SU-DHL-6 (cell line): ENCODE data around the gene NRP2.
A peak's percentile ranks its signal among the peaks of the same experiment; 100 is the strongest.

ENCODE experiments used
- H2AFZ ChIP-seq: fragments of 200-600 bp; sonication (generic); 2 replicates; pipeline ENCODE4 v1.6.1; 2014; ENCODE audit warnings: low read depth, mild to moderate bottlenecking, moderate library complexity, mixed read lengths, antibody characterized with exemption, low read length; ENCODE audit not compliant: severe bottlenecking
- H3F3A ChIP-seq: fragments of 200-600 bp; shearing (Covaris generic); 2 replicates; pipeline ENCODE4 v1.6.0; 2016; ENCODE audit warnings: antibody characterized with exemption, mild to moderate bottlenecking; ENCODE audit not compliant: insufficient read depth
- H3K27ac ChIP-seq: fragments of 200-600 bp; sonication (generic); 2 replicates; pipeline ENCODE4 v1.5.1; 2016; ENCODE audit warnings: low read depth, mild to moderate bottlenecking, low read length, moderate library complexity, mixed read lengths
- H3K27me3 ChIP-seq: fragments of 200-600 bp; sonication (generic), shearing (Covaris generic); 2 replicates; pipeline ENCODE4 v1.6.0; 2014; ENCODE audit warnings: mild to moderate bottlenecking, low read length
- H3K36me3 ChIP-seq: fragments of 200-600 bp; sonication (generic); 2 replicates; pipeline ENCODE4 v1.6.1; 2014; ENCODE audit warnings: mild to moderate bottlenecking, low read length, mixed read lengths
- H3K4me2 ChIP-seq: fragments of 300-600, 200-600 bp; shearing (Covaris generic), sonication (generic); 2 replicates; pipeline ENCODE4 v1.6.0; 2014; ENCODE audit warnings: low read length, low read depth, mild to moderate bottlenecking; ENCODE audit not compliant: poor library complexity, severe bottlenecking
- H3K4me3 ChIP-seq: fragments of 200-600 bp; sonication (generic); 2 replicates; pipeline ENCODE4 v1.5.1; 2014; ENCODE audit warnings: antibody characterized with exemption, low read length, mild to moderate bottlenecking, mixed read lengths; ENCODE audit not compliant: insufficient read depth, poor library complexity, severe bottlenecking
- H3K79me2 ChIP-seq: fragments of 200-600 bp; sonication (generic); 2 replicates; pipeline ENCODE4 v1.6.1; 2014; ENCODE audit warnings: mild to moderate bottlenecking, low read length, moderate library complexity; ENCODE audit not compliant: insufficient read depth
- H3K9ac ChIP-seq: fragments of 200-600 bp; sonication (generic); 2 replicates; pipeline ENCODE4 v1.7.0; 2014; ENCODE audit warnings: mild to moderate bottlenecking, low read length
- H3K9me2 ChIP-seq: fragments of 200-600 bp; sonication (generic); replicated peaks from 2 replicates; pipeline ENCODE4 v1.6.1; 2014; ENCODE audit warnings: low read length; ENCODE audit not compliant: insufficient read depth
- H3K9me3 ChIP-seq: fragments of 200-600 bp; sonication (generic); 2 replicates; pipeline ENCODE4 v1.6.1; 2014; ENCODE audit warnings: low read length, mixed read lengths; ENCODE audit not compliant: insufficient read depth
- H4K20me1 ChIP-seq: fragments of 200-600 bp; sonication (generic); 2 replicates; pipeline ENCODE4 v1.6.1; 2014; ENCODE audit warnings: low read depth, mild to moderate bottlenecking, antibody characterized with exemption, low read length, moderate library complexity, mixed read lengths
- EZH2phosphoT487 ChIP-seq: fragments of 200-600 bp; sonication (generic), shearing (Covaris generic); conservative IDR thresholded peaks from 2 replicates; pipeline ENCODE4 v1.6.1; 2018; ENCODE audit warnings: mild to moderate bottlenecking, antibody characterized with exemption, low read length, moderate library complexity, mixed read lengths
- TF ChIP-seq, protein P1 (sequence below): fragments of 200-600 bp; sonication (generic); IDR thresholded peaks from one replicate; pipeline ENCODE4 v1.5.1; 2017; ENCODE audit warnings: antibody characterized with exemption, mild to moderate bottlenecking, low read length, moderate library complexity; ENCODE audit not compliant: insufficient read depth, poor library complexity, severe bottlenecking

Gene NRP2

DNA sequence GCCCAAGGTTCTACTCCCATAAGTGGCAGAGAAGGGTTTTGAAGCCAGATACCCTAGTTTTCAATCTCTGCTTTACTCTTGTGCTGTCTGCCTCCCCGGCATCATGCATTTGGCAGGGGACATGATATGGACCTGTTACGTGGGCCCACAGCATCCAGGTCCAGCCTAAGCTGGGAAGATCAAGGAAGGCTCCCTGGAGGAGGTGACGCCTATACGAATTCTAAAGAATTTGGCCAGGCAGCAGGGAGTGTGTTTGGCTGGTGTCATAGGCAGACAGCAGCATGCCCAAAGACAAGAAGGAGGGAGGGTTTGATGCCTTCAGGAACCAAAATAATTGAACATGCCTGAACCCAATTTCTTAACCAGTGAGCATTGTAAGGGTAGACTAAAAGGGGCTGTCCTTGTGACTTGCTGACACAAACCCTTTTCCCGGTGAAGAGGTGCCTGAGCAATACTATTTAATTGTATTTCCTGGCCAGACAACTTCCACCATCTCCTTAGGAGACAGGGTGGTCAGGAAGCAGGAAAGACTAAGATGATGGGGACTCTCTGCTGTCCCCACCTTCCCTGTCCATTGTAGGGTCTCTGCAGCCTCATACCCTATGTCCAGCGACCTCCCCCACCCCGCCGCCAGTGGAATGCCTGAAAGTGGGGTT is 21.3 kb downstream of the NRP2 start:
- no peak overlapping the region for H2AFZ ChIP-seq

DNA sequence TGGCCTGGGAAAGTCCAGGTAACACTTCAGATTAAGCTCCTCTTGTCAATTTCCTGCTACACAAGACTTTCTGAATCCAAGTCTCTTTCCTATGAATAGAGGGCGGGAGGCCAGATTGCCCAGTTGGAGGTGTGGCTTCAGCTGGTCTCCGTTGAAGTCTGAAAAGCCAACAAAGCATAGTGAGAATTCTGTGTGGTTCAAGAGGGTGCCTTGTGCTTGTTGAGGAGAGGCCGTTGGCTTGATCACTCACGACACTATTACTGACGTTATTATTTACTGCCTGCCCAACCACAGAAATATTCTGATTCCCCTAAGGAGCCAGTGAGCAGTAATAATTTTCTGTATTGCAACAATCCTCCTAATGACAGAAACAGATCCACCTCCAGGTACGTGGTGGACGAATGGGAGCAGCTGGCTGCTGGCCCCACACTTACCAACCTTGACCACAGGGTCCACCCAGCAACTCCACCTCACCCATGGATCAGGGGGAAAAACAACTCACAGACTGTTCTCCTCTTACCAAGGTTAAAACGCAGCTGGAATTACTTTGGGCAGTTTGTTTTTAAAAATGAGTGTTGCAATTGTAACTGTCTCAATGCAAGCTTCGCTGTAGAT is 21.9 kb downstream of the NRP2 start:
- Histone ChIP-seq H2AFZ (no peak overlapping the region), H3K9ac (no peak overlapping the region), H3K4me3 (no peak overlapping the region), H3K79me2 (no peaks in the 10 kb centered on the region), H3K4me2 (no peak overlapping the region), H3K27me3 (no peaks in the 10 kb centered on the region), H3K27ac (no peak overlapping the region), H3K36me3 (no peaks in the 10 kb centered on the region), H3K9me2 (no peaks in the 10 kb centered on the region), H4K20me1 (no peaks in the 10 kb centered on the region), H3K9me3 (no peaks in the 10 kb centered on the region), H3F3A (peaks cover 11% of the 10 kb centered on the region)
- TF ChIP-seq, protein P1, sequence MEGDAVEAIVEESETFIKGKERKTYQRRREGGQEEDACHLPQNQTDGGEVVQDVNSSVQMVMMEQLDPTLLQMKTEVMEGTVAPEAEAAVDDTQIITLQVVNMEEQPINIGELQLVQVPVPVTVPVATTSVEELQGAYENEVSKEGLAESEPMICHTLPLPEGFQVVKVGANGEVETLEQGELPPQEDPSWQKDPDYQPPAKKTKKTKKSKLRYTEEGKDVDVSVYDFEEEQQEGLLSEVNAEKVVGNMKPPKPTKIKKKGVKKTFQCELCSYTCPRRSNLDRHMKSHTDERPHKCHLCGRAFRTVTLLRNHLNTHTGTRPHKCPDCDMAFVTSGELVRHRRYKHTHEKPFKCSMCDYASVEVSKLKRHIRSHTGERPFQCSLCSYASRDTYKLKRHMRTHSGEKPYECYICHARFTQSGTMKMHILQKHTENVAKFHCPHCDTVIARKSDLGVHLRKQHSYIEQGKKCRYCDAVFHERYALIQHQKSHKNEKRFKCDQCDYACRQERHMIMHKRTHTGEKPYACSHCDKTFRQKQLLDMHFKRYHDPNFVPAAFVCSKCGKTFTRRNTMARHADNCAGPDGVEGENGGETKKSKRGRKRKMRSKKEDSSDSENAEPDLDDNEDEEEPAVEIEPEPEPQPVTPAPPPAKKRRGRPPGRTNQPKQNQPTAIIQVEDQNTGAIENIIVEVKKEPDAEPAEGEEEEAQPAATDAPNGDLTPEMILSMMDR, result no peak
- no peak for TF ChIP-seq EZH2phosphoT487

More for the DNA sequence above, 21.3 kb downstream of the NRP2 start:
- Histone ChIP-seq H3K36me3 (no peaks in the 10 kb centered on the region), H3K4me2 (no peak overlapping the region), H3K9me2 (no peaks in the 10 kb centered on the region), H3K9ac (no peak overlapping the region), H3K27me3 (no peaks in the 10 kb centered on the region), H3K79me2 (no peaks in the 10 kb centered on the region), H3K27ac (no peak overlapping the region), H3K9me3 (no peaks in the 10 kb centered on the region), H3F3A (peaks cover 11% of the 10 kb centered on the region), H4K20me1 (no peaks in the 10 kb centered on the region), H3K4me3 (no peak overlapping the region)
- TF ChIP-seq, protein P1, result no peak

- Histone ChIP-seq H3K9ac (no peak overlapping the region), H3K9me2 (no peaks in the 10 kb centered on the region), H3K36me3 (no peaks in the 10 kb centered on the region), H3K4me2 (no peak overlapping the region), H3K27ac (peak overlapping the region; percentile 93), H3F3A (peaks cover 11% of the 10 kb centered on the region), H3K79me2 (no peaks in the 10 kb centered on the region), H4K20me1 (no peaks in the 10 kb centered on the region), H3K9me3 (no peaks in the 10 kb centered on the region), H2AFZ (peak overlapping the region; percentile 62), H3K27me3 (no peaks in the 10 kb centered on the region), H3K4me3 (no peak overlapping the region)
- TF ChIP-seq EZH2phosphoT487, result no peak
- TF ChIP-seq, protein P1, result no peak
Observed at GRCh38 chr2:205705511-205706349, 23.4 kb downstream of the NRP2 start.
